Lower leg skin (tissue), 4 donors: ENCODE measurements around the gene LMTK2. TPM values are rescaled to one million over a fixed set of nuclear protein-coding genes. Genes with fewer than 3 reads are reported as not detected.

Experiments used
- DNase-seq, 2 donors: peaks; one replicate each; pipeline ENCODE4 v3.0.0-alpha.2; 2019; ENCODE audit warnings: low spot score in 2 of 2
- H3K4me3 ChIP-seq: fragments of 200-600 bp; sonication (generic); 2 replicates; pipeline ENCODE4 v1.5.1; 2017; ENCODE audit warnings: mild to moderate bottlenecking, low read depth; ENCODE audit not compliant: poor library complexity, severe bottlenecking
- POLR2A ChIP-seq, 2 donors: fragments of 450-650 bp; IDR thresholded peaks; one replicate each; pipeline ENCODE4 v1.6.1; 2016 to 2017; ENCODE audit warnings: antibody characterized with exemption in 2 of 2, mild to moderate bottlenecking in 1 of 2, moderate library complexity in 1 of 2
- WGBS, 2 donors: methylation state at CpG; one replicate each; pipeline ENCODE4 v1.1.5; 2018; 5-methylcytosine and 5-hydroxymethylcytosine counted together
- intact Hi-C: fragments of 100-400 bp; cut with DNase I; formaldehyde crosslinking; loops from one replicate; pipeline ENCODE4 v1.15.0; 2023; ENCODE audit warnings: low total_unique reads
- total RNA-seq, 4 donors: library from RNA; depleted of rRNA; stranded (reverse); fragments of >200 nt; gene quantifications; one replicate each; pipeline ENCODE4 v1.1.0, GENCODE V29; 2016
- TF ChIP-seq, protein P1 (sequence below), 3 donors: fragments of 450-650 bp; IDR thresholded peaks; one replicate each; pipeline ENCODE4 v1.5.1; 2016; ENCODE audit warnings: antibody characterized with exemption in 3 of 3, mild to moderate bottlenecking in 3 of 3, moderate library complexity in 2 of 3

Gene LMTK2
- total RNA-seq, 4 donors from 2014 or later, result 31.9 to 44.3 (median 35.0) TPM

DNA sequence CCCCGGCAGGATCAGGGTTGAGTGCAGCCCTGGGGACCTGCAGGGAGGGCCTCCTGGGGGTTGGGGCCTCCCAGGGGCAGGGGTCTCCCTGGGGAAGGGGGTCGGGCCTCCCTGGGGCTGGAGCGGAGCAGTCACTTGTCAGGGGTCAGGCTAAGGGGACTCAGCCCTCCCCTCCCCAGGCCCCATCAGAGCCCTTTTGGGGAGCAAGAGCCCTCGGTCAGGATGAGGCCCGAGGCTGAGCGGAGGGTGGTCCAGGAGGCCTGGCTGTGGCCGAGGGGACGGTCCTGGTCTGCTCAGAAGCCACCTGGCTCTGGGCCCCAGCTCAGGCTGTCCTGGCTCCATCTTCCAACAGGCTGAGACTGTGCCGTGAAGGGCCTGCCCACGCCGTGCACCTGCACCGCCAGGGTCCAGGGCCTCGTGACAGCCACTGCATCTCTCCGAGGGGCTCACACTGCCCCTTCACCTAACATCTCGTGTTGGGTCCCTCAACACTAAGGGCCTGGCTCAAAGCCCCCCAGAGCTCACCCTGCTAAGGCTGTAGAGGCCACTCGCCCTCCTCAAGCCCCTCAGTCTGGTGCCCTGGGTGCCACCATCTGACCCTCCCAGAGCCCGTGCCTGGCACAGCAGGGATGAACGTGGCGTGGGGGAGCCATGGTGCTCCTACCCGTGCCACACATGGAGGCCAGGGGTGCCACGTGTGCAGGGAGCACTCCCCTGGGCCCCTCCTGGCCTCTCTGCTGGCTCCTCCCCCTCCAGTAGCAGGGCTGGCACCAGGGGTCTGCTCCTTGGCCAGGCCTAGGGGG, 117.4 kb downstream of the LMTK2 start:
- WGBS, 2 donors, result 88% methylated on average over 10 to 19 of the region's 21 CpGs
- intact Hi-C loops, result no loop called here
- DNase-seq, result no peak
- TF ChIP-seq POLR2A (IDR thresholded peaks at IDR 0.05), result no peak
- TF ChIP-seq, protein P1, sequence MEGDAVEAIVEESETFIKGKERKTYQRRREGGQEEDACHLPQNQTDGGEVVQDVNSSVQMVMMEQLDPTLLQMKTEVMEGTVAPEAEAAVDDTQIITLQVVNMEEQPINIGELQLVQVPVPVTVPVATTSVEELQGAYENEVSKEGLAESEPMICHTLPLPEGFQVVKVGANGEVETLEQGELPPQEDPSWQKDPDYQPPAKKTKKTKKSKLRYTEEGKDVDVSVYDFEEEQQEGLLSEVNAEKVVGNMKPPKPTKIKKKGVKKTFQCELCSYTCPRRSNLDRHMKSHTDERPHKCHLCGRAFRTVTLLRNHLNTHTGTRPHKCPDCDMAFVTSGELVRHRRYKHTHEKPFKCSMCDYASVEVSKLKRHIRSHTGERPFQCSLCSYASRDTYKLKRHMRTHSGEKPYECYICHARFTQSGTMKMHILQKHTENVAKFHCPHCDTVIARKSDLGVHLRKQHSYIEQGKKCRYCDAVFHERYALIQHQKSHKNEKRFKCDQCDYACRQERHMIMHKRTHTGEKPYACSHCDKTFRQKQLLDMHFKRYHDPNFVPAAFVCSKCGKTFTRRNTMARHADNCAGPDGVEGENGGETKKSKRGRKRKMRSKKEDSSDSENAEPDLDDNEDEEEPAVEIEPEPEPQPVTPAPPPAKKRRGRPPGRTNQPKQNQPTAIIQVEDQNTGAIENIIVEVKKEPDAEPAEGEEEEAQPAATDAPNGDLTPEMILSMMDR (IDR thresholded peaks at IDR 0.05), result no peak
- H3K4me3 ChIP-seq, result no peak overlapping the region

DNA sequence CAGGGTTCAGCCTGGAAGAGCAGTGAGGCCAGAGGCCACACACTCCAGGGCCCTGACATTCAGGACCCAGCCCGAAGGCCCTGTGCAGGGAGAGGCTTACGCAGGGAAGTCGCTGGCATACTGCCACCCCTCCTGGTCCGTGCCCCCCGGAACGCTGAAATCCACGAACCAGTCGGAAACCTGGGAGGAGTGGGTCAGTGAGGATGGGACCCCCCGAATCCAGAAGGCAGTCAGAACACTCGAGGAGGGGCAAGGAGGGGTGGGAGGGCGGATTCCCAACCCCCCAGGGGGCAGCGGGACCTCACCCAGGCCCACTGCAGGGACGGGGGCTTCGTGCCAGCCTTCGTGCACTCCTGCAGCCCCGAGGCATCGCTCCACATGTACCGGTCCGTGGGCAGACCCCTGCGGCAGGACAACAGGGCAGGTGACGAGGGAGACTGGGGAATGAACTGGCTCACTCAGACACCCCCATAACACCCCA, 118.1 kb downstream of the LMTK2 start:
- 90 to 92% methylated on average over 9 to 21 of the region's 21 CpGs for WGBS, 2 donors
- no peak overlapping the region for H3K4me3 ChIP-seq
- DNase-seq, result no peak
- TF ChIP-seq, protein P1 (IDR thresholded peaks at IDR 0.05), result no peak
- TF ChIP-seq POLR2A (IDR thresholded peaks at IDR 0.05), result no peak
- intact Hi-C loops, result no loop called here

DNA sequence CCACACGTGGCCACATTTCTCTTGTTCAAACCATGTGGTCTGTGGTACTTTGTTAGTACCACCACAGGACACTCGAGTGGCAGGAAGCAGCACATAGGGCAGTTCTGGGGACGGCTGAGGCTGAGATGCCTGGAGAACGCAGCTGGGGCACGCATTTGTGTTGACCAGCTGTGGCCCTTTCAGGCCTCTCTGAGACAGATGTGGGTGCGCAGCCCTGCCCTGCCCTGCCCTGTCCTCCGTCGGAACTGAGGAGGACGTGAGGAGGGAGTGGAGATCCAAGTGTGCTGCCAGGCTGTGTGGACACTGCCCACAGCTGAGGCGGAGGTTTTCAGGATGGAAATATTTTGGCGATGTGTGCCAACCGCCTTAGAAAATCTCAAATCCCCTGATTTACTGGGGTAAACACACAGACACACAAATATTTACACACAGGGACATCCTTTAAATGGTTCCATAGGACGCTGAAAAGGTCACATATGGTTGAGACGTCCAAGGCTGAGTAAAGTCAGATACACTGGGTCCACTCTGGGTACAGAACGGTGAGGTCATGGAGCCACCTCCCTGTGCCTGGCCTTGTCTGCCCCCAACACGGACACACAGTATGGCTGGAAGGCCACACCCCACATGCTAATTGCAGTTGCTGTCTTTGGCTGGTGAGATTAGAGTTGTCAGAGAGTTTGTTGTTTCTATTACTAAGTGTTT, 119.4 kb downstream of the LMTK2 start:
- intact Hi-C loops, result no loop called here
- no peak for TF ChIP-seq POLR2A (IDR thresholded peaks at IDR 0.05)
- TF ChIP-seq, protein P1 (IDR thresholded peaks at IDR 0.05), result no peak
- WGBS, 2 donors, result 88 to 90% methylated on average over 15 to 16 of the region's 16 CpGs
- no peak for DNase-seq
- H3K4me3 ChIP-seq, result no peak overlapping the region

DNA sequence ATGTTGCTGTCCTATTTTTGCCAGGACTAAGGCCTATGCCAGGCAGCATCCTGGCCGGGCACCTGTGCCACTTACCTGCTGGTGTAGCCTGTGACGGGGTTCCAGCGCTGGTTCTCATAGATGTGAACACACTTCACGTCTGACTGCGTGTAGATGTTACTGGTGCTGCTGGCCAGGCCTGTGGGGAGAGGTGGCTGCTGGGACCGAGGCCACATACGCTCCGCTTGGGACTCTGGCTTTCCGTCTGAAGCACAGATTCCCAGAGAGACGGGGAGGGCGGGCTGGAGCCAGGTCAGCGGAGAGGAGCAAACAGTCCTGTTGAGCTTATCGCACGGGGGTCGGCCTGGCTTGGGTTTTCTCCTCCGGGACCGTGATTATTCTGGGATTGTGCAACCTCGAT, 121.3 kb downstream of the LMTK2 start:
- intact Hi-C loops, result no loop called here
- H3K4me3 ChIP-seq, result no peak overlapping the region
- 93 to 95% methylated on average over 17 to 18 of the region's 18 CpGs for WGBS, 2 donors
- no peak for DNase-seq
- no peak for TF ChIP-seq POLR2A (IDR thresholded peaks at IDR 0.05)
- TF ChIP-seq, protein P1 (IDR thresholded peaks at IDR 0.05), result no peak

DNA sequence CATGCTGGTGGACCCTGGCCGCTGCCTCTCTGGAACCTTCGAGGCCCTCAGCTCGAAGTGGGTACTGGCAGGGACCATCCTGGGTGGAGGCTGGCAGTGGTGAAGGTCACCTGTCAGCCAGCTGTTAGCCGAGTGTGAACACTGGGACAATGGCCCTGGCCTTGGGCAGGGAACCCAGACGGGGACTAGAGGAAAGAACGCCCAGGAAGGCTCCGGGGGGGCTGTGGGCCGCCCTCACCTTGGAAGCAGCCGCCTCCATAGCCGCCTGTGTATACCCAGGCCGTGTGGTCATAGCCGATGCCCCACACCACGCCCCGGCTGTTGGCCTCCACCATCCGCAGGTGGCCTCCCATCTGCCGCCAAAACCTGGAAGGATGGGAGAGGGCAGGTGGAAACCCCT, 122.1 kb downstream of the LMTK2 start:
- TF ChIP-seq POLR2A (IDR thresholded peaks at IDR 0.05), result no peak
- TF ChIP-seq, protein P1 (IDR thresholded peaks at IDR 0.05), result no peak
- WGBS, 2 donors, result 93 to 96% methylated on average over 13 to 16 of the region's 16 CpGs
- intact Hi-C loops, result no loop called here
- no peak for DNase-seq
- H3K4me3 ChIP-seq, result no peak overlapping the region
